ENCODE data around the gene AOPEP.

Gene AOPEP

GRCh38 chr9:94736759-94737158 lies 10.3 kb downstream of the AOPEP start:
- no peak for TF ChIP-seq CTCF (IDR thresholded peaks at IDR 0.05; ENCODE audit: low read depth, low read length)
- Histone ChIP-seq H3K9me3 (no peaks in the 10 kb centered on the region), H3K4me3 (ENCODE audit: low read depth, low read length) (no peak overlapping the region), H3K4me1 (no peaks in the 10 kb centered on the region), H3K36me3 (peaks cover 2% of the 10 kb centered on the region; the same call in 1 of the 2 replicates), H3K27me3 (no peaks in the 10 kb centered on the region)
- no peak for DNase-seq

- no peak for DNase-seq
Observed at GRCh38 chr9:94740145-94740840, 13.8 kb downstream of the AOPEP start.

GRCh38 chr9:94741866-94742265 lies 15.4 kb downstream of the AOPEP start:
- Histone ChIP-seq H3K4me3 (ENCODE audit: low read depth, low read length) (no peak overlapping the region), H3K36me3 (no peaks in the 10 kb centered on the region), H3K27me3 (no peaks in the 10 kb centered on the region), H3K9me3 (no peaks in the 10 kb centered on the region), H3K4me1 (no peaks in the 10 kb centered on the region)
- no peak for DNase-seq
- no peak for TF ChIP-seq CTCF (IDR thresholded peaks at IDR 0.05; ENCODE audit: low read depth, low read length)

More at GRCh38 chr9:94740145-94740840, 13.8 kb downstream of the AOPEP start:
- H3K36me3 ChIP-seq, result no peaks in the 10 kb centered on the region
- H3K9me3 ChIP-seq, result no peaks in the 10 kb centered on the region
- no peaks in the 10 kb centered on the region for H3K27me3 ChIP-seq
- H3K4me3 ChIP-seq (ENCODE audit: low read depth, low read length), result no peak overlapping the region
- no peak for TF ChIP-seq CTCF (IDR thresholded peaks at IDR 0.05; ENCODE audit: low read depth, low read length)
- H3K4me1 ChIP-seq, result no peaks in the 10 kb centered on the region

GRCh38 chr9:94743035-94743954 lies 16.8 kb downstream of the AOPEP start:
- Histone ChIP-seq H3K36me3 (no peaks in the 10 kb centered on the region), H3K9me3 (no peaks in the 10 kb centered on the region), H3K4me1 (no peaks in the 10 kb centered on the region), H3K4me3 (ENCODE audit: low read depth, low read length) (no peak overlapping the region), H3K27me3 (no peaks in the 10 kb centered on the region)
- no peak for DNase-seq
- TF ChIP-seq CTCF (IDR thresholded peaks at IDR 0.05; ENCODE audit: low read depth, low read length), result no peak

GRCh38 chr9:94745806-94746540 lies 19.5 kb downstream of the AOPEP start:
- Histone ChIP-seq H3K27me3 (no peaks in the 10 kb centered on the region), H3K4me3 (ENCODE audit: low read depth, low read length) (no peak overlapping the region), H3K4me1 (no peaks in the 10 kb centered on the region), H3K9me3 (no peaks in the 10 kb centered on the region), H3K36me3 (peaks cover 15% of the 10 kb centered on the region)
- no peak for DNase-seq
- TF ChIP-seq CTCF (IDR thresholded peaks at IDR 0.05; ENCODE audit: low read depth, low read length), result no peak
